Keratinocyte (primary cell): ENCODE measurements around the gene ZFR2. TPM values are rescaled to one million over a fixed set of nuclear protein-coding genes. Genes with fewer than 3 reads are reported as not detected.
"Not testable (repeated sequence)": the region's sequence is repeated elsewhere in the genome, so short reads cannot be mapped to it uniquely, and the experiment has no call there.

Experiments used
- DNase-seq: peaks from one replicate; pipeline ENCODE4 v3.0.0-alpha.2; 2011; ENCODE audit warnings: low read depth, missing footprints, low spot score
- FAIRE-seq: peaks from 2 replicates; lab custom pipeline; 2011; peaks lifted over from hg19 to GRCh38; lab: Jason Lieb, UNC
- H2AFZ ChIP-seq: 2 replicates; pipeline ENCODE4 v1.6.0; 2012; ENCODE audit warnings: low read length, control low read depth, inconsistent platforms; ENCODE audit not compliant: control insufficient read depth
- H3K27ac ChIP-seq: 2 replicates; pipeline ENCODE4 v1.5.1; 2011; ENCODE audit warnings: low read length; ENCODE audit not compliant: control insufficient read depth, insufficient read depth
- H3K27me3 ChIP-seq: 3 replicates; pipeline ENCODE4 v1.6.0; 2011; ENCODE audit warnings: low read length; ENCODE audit not compliant: control insufficient read depth, insufficient read depth; ENCODE audit errors: extremely low read depth
- H3K36me3 ChIP-seq, 2 experiments: 2 replicates in 1 of 2; 3 replicates in 1 of 2; pipeline ENCODE4 v1.5.1; 2011; ENCODE audit warnings: low read length in 2 of 2, mild to moderate bottlenecking in 1 of 2; ENCODE audit not compliant: control insufficient read depth in 2 of 2, insufficient read depth in 2 of 2; ENCODE audit errors: extremely low read depth in 1 of 2
- H3K4me1 ChIP-seq: 3 replicates; pipeline ENCODE4 v1.5.1; 2011; ENCODE audit warnings: low read length; ENCODE audit not compliant: control insufficient read depth, insufficient read depth; ENCODE audit errors: extremely low read depth
- H3K4me2 ChIP-seq: 3 replicates; pipeline ENCODE4 v1.6.0; 2011; ENCODE audit warnings: low read depth, low read length; ENCODE audit not compliant: control insufficient read depth, insufficient read depth; ENCODE audit errors: extremely low read depth
- H3K4me3 ChIP-seq, 3 experiments: fragments of 200-600 bp in 1 of 3; sonication (generic) in 1 of 3; 2 replicates in 2 of 3; 3 replicates in 1 of 3; pipeline ENCODE4 v1.5.1; 2011 to 2016; ENCODE audit warnings: low read length in 3 of 3, mild to moderate bottlenecking in 3 of 3, control low read depth in 2 of 3, inconsistent platforms in 1 of 3, low read depth in 1 of 3, mixed read lengths in 1 of 3, mixed run types in 1 of 3, moderate library complexity in 1 of 3; ENCODE audit not compliant: control insufficient read depth in 2 of 3, insufficient read depth in 2 of 3; ENCODE audit errors: extremely low read depth in 1 of 3
- H3K79me2 ChIP-seq: 2 replicates; pipeline ENCODE4 v1.6.0; 2012; ENCODE audit warnings: low read length; ENCODE audit not compliant: control insufficient read depth, insufficient read depth
- H3K9ac ChIP-seq: 3 replicates; pipeline ENCODE4 v1.6.0; 2011; ENCODE audit warnings: low read length; ENCODE audit not compliant: control insufficient read depth, insufficient read depth; ENCODE audit errors: extremely low read depth
- H3K9me1 ChIP-seq: 3 replicates; pipeline ENCODE4 v1.6.0; 2011; ENCODE audit warnings: low read length; ENCODE audit not compliant: control insufficient read depth, insufficient read depth; ENCODE audit errors: extremely low read depth
- H3K9me3 ChIP-seq: 2 replicates; pipeline ENCODE4 v1.5.1; 2012; ENCODE audit warnings: low read depth, low read length; ENCODE audit not compliant: control insufficient read depth
- H4K20me1 ChIP-seq: 3 replicates; pipeline ENCODE4 v1.6.0; 2011; ENCODE audit warnings: low read length; ENCODE audit not compliant: control insufficient read depth, insufficient read depth; ENCODE audit errors: extremely low read depth
- EZH2 ChIP-seq: IDR thresholded peaks from one replicate; pipeline ENCODE4 v1.6.1; 2012; ENCODE audit warnings: inconsistent platforms, mild to moderate bottlenecking, low read length, moderate library complexity
- dilution Hi-C: fragments of 300-500 bp; cut with MboI; formaldehyde crosslinking; loops from one replicate; pipeline ENCODE4 v1.7.0; 2020; ENCODE audit warnings: low sequenced_read_pairs; ENCODE audit not compliant: extremely low pct_ligation_motif_present
- polyA plus RNA-seq, 5 experiments: library from polyadenylated mRNA; depleted of rRNA in 3 of 5; stranded (reverse) in 3 of 5; stranded (forward) in 1 of 5; unstranded in 1 of 5; fragments of >200 nt; gene quantifications; 1 replicate in 1 of 5; 2 replicates in 3 of 5; 3 replicates in 1 of 5; pipeline versions ENCODE4 v1.2.1 to v1.2.3, GENCODE V29; 2011 to 2012; ENCODE audit warnings: missing spikeins in 2 of 5, low read depth in 1 of 5, low replicate concordance in 1 of 5
- TF ChIP-seq, protein P1 (sequence below), 3 experiments: IDR thresholded peaks in 1 of 3; conservative IDR thresholded peaks in 1 of 3; optimal IDR thresholded peaks in 1 of 3; 2 replicates in 2 of 3; 3 replicates in 1 of 3; pipeline versions ENCODE3 to v1.5.1; 2011; ENCODE audit warnings: low read length in 3 of 3, mild to moderate bottlenecking in 3 of 3, moderate library complexity in 2 of 3, control low read depth in 1 of 3, inconsistent platforms in 1 of 3; ENCODE audit not compliant: insufficient read depth in 2 of 3; ENCODE audit errors: extremely low read depth in 1 of 3

Gene ZFR2
- polyA plus RNA-seq, 1 donor (not counting 4 experiments of a cell fraction or from before 2014, with no cell fraction given), result not detected

DNA sequence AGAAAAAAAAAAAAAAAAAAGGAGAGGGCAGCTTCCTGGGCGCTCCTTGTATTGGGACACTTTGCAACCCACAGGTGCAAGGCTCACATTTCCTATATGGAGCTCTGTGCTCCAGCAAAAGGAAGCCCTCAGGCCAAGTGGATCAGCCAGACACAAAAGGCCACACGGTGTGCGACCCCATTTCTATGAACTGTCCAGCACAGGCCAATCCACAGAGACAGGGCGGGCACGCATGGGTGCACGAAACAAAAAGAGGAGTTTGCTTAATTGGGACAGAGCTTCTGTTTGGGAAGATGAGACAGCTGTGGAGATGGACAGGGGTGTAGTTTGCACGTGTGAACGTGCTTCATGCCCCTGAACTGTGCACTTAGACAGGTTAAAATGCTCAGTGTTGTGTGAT is 51.1 kb downstream of the ZFR2 start:
- H3K9me1 ChIP-seq, result no peaks in the 10 kb centered on the region
- no peak overlapping the region for H2AFZ ChIP-seq
- dilution Hi-C loops, result no loop called here
- H3K9ac ChIP-seq, result no peak overlapping the region
- H3K9me3 ChIP-seq, result no peaks in the 10 kb centered on the region
- DNase-seq (no peak), FAIRE-seq (no peak)
- H3K4me2 ChIP-seq, result no peak overlapping the region
- H3K4me3 ChIP-seq, result no peak overlapping the region
- H3K27ac ChIP-seq, result no peak overlapping the region
- H3K27me3 ChIP-seq, result peaks cover 14% of the 10 kb centered on the region
- peaks cover 5% of the 10 kb centered on the region for H3K4me1 ChIP-seq
- TF ChIP-seq EZH2, result no peak
- TF ChIP-seq, protein P1, sequence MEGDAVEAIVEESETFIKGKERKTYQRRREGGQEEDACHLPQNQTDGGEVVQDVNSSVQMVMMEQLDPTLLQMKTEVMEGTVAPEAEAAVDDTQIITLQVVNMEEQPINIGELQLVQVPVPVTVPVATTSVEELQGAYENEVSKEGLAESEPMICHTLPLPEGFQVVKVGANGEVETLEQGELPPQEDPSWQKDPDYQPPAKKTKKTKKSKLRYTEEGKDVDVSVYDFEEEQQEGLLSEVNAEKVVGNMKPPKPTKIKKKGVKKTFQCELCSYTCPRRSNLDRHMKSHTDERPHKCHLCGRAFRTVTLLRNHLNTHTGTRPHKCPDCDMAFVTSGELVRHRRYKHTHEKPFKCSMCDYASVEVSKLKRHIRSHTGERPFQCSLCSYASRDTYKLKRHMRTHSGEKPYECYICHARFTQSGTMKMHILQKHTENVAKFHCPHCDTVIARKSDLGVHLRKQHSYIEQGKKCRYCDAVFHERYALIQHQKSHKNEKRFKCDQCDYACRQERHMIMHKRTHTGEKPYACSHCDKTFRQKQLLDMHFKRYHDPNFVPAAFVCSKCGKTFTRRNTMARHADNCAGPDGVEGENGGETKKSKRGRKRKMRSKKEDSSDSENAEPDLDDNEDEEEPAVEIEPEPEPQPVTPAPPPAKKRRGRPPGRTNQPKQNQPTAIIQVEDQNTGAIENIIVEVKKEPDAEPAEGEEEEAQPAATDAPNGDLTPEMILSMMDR (optimal IDR thresholded peaks at IDR 0.05 in 1 of 3, IDR thresholded peaks at IDR 0.05 in 1 of 3, conservative IDR thresholded peaks at IDR 0.05 in 1 of 3; ENCODE audit: extremely low read depth in 1 of 3, insufficient read depth in 2 of 3, low read length in 3 of 3), result no peak
- H3K79me2 ChIP-seq, result no peaks in the 10 kb centered on the region
- no peaks in the 10 kb centered on the region for H3K36me3 ChIP-seq
- no peaks in the 10 kb centered on the region for H4K20me1 ChIP-seq

DNA sequence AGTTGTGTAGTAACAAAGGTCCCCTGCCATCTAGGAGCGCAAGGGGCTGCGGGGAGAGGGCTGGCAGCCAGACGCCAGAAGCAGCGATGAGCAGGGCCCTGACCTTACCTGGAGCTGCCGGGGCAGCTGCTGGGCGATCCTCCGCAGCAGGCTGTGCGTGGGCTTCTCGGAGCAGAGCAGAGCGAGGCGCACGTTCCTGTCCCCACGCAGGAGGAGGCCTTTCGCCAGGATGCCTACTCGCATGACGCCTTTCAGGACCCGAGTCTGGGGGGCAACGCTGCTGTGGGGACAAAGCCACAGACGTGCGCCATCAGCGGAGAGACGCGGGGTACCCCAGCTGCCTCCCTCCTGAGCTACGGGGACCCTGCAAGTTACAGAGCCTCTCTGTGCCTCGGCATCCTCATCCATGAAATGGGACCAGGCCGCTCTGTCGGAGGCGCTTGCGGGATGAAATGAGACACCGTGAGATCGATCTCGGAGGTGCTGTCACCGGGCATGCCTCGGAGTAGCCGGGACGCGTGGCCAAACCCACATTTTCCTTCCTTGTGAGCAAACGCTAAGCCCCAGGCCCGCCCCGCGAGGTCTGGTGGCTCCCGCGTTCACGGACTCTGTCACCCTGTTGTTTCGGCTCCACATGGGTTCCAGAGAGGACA is 52.1 kb downstream of the ZFR2 start:
- no peaks in the 10 kb centered on the region for H4K20me1 ChIP-seq
- no peaks in the 10 kb centered on the region for H3K79me2 ChIP-seq
- dilution Hi-C loops, result no loop called here
- H3K9me1 ChIP-seq, result no peaks in the 10 kb centered on the region
- H3K4me2 ChIP-seq, result no peak overlapping the region
- no peak for TF ChIP-seq EZH2
- TF ChIP-seq, protein P1 (optimal IDR thresholded peaks at IDR 0.05 in 1 of 3, IDR thresholded peaks at IDR 0.05 in 1 of 3, conservative IDR thresholded peaks at IDR 0.05 in 1 of 3; ENCODE audit: extremely low read depth in 1 of 3, insufficient read depth in 2 of 3, low read length in 3 of 3), result no peak
- no peak overlapping the region for H2AFZ ChIP-seq
- H3K4me3 ChIP-seq, result no peak overlapping the region
- no peak overlapping the region for H3K27ac ChIP-seq
- H3K9me3 ChIP-seq, result no peaks in the 10 kb centered on the region
- H3K27me3 ChIP-seq, result peaks cover 14% of the 10 kb centered on the region
- FAIRE-seq, result no peak
- H3K9ac ChIP-seq, result no peak overlapping the region
- DNase-seq, result no peak
- H3K4me1 ChIP-seq, result peaks cover 5% of the 10 kb centered on the region
- H3K36me3 ChIP-seq, result no peaks in the 10 kb centered on the region

DNA sequence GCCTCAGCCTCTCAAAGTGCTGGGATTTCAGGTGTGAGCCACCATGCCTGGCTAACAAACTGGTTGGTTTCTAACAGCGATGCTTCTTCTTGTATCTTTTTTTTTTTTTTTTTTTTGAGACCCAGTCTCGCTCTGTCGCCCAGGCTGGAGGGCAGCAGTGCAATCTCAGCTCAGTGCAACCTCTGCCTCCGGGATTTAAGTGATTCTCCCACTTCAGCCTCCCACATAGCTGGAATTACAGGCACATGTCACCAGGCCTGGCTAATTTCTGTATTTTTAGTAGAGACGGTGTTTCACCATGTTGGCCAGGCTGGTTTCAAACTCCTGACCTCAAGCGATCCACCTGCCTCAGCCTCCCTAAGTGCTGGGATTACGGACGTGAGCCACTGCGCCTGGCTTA is 52.7 kb downstream of the ZFR2 start:
- H3K27ac ChIP-seq, DNase-seq, FAIRE-seq, H3K9ac ChIP-seq, H3K9me3 ChIP-seq, H3K4me1 ChIP-seq, H3K79me2 ChIP-seq, dilution Hi-C loops, H4K20me1 ChIP-seq, H3K36me3 ChIP-seq, H3K4me2 ChIP-seq, H3K9me1 ChIP-seq, H2AFZ ChIP-seq, H3K4me3 ChIP-seq: not testable (repeated sequence)
- H3K27me3 ChIP-seq, result peaks cover 14% of the 10 kb centered on the region
